Stromal cell of bone marrow (primary cell): Measurements from ENCODE around the gene LRP1.
A peak's percentile ranks its signal among the peaks of the same experiment; 100 is the strongest.

Experiments used
- DNase-seq: peaks from one replicate; pipeline ENCODE4 v3.0.0-alpha.2; 2012; ENCODE audit warnings: low read depth

LRP1 gene

GRCh38 chr12:57223191-57224165, 95.2 kb downstream of the LRP1 start:
- no peak for DNase-seq

DNA sequence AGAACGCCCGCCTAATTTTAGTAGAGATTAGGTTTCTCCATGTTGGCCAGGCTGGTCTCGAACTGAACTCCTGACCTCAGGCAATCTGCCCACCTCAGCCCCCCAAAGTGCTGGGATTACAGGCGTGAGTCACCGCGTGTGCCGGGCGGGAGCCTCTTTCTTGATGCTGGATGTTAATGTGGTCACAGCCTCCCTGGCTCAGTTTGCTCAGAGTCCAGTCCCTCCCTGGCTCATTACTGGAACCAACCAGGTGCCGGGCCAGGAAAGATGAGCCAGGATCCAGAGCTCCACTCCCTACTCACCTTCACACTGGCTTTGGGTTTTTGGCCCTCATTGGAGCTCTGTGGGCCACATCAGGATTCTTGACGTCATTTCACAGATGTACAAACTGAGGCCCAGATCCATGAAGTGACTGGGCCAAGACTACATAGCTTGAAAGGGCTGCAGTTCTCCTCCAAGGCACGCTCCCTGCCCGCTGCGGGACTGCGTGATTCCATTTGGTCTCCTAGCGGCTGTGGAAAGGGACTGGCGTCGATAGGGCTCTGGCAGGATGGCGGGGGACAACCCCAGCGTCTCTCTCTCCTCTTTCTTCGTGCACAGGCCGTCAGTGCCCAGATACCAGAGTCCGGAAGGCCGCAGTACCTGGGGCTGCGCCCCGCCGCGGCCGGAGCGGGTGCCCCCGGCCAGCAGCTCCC, 96.1 kb downstream of the LRP1 start:
- no peak for DNase-seq

GRCh38 chr12:57224973-57225679, 96.8 kb downstream of the LRP1 start:
- no peak for DNase-seq

- DNase-seq = no peak
These were observed 97.5 kb downstream of the LRP1 start for GRCh38 chr12:57225680-57226210.

DNA sequence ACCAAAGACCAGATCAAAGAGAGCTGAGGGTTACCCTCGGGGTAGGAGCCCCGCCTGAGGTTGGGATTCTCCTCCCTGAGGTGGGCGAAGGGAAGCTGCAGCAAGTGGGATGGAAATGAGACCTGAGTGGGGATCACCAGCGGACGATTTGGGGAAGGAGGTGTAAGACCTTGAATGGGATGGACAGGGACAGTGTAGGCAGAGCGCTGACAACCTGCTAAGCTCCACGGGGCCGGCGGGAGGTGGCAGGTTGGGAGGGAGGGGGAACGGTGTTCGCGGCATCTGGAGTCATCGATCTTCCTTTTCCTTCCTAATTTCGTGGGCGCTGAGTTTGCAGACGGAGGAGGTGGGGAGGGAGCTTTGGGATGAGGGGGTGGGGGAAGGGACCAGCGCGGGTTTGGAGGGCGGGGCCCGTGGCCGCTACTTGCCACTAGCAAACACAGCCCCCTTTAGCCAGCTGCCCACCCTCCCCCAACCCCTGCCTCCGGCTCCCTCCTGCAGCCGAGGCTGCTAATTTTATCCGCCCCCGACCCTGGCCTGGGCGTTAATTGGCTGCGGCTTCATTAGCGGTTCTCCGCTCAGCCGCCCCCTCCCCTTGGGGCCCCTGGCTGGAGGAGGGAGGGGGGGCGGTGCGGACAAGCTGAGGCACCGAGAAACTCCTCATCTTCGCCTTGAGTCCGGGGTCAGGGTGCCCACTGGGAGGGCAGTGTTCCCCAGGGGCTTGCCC, 98.5 kb downstream of the LRP1 start:
- no peak for DNase-seq

- DNase-seq = no peak
These were observed 99.2 kb downstream of the LRP1 start for GRCh38 chr12:57227315-57228115.

GRCh38 chr12:57229046-57229633, 100.9 kb downstream of the LRP1 start:
- DNase-seq = no peak

GRCh38 chr12:57229634-57230380, 101.5 kb downstream of the LRP1 start, which contains the start of gene SHMT2:
Gene SHMT2 (plus strand): TSS chr12:57229711. CDS start chr12:57229779, 68 bp downstream.
- DNase-seq = peak; percentile 90

GRCh38 chr12:57230381-57231155, 102.3 kb downstream of the LRP1 start:
- no peak for DNase-seq

- DNase-seq = no peak
These were observed 103.2 kb downstream of the LRP1 start for GRCh38 chr12:57231276-57232021.

GRCh38 chr12:57232156-57232756, 104.0 kb downstream of the LRP1 start:
- DNase-seq = no peak

- DNase-seq = peak; percentile 85
These were observed 105.3 kb downstream of the LRP1 start for GRCh38 chr12:57233357-57234232.

GRCh38 chr12:57234233-57234570, 105.9 kb downstream of the LRP1 start:
- no peak for DNase-seq

DNA sequence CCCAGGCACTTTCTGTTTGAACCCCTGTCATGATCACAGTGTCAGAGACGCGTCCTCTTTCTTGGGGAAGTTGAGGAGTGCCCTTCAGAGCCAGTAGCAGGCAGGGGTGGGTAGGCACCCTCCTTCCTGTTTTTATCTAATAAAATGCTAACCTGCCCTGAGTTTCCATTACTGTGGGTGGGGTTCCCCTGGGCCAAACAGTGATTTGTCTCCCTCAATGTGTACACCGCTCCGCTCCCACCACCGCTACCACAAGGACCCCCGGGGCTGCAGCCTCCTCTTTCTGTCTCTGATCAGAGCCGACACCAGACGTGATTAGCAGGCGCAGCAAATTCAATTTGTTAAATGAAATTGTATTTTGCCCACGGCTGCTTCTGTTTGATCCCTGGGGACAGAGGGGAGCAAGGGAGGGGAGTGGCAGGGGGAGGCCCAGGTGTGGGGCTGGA, 106.3 kb downstream of the LRP1 start:
- DNase-seq = no peak

DNA sequence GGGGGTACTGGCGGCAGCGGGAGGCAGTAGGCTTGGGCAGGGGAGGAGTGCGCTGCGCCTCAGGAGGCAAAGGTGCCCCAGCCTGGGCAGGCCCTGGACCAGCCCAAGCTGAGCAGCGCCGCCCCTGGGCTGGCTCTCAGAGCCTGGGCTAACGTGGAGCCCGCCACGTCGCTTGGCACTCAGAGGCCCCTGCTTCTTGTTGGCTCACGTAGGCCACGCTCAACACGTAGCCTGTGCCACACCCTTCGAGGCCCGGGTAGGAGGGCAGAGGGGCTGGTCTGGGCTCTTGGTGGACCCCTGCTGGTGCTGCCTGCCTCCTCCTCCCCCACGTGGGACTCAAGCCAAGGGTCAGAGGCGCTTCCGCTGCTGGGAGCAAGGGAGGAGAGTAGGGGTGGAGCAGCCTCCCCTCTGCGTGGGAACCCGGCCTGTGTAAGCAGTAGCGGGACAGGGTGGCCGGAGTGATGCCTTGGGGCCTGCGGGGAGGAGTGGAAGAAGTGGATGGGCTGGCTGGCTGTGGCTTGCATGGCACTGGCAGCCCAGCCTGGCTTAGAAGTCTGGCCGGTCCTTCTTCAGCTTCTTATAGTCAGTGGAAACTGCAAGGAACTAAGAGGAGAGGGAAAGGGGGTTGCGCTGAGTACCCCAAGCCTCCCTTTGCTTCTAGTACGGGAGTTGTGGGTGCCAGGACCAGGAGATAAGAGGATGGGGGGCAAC, 106.9 kb downstream of the LRP1 start:
- DNase-seq = peak; percentile 51

GRCh38 chr12:57235728-57236131, 107.4 kb downstream of the LRP1 start:
- no peak for DNase-seq
